Skeletal muscle tissue (tissue), 4 donors: ENCODE results near the gene RDH13. TPM values are rescaled to one million over a fixed set of nuclear protein-coding genes. Genes with fewer than 3 reads are reported as not detected.
"Not testable (repeated sequence)": the region's sequence is repeated elsewhere in the genome, so short reads cannot be mapped to it uniquely, and the experiment has no call there.

Experiments
- H3K27ac ChIP-seq: one replicate; pipeline ENCODE4 v1.7.0; 2013; ENCODE audit warnings: mild to moderate bottlenecking, low read depth, low read length, inconsistent platforms
- H3K27me3 ChIP-seq, 3 donors: one replicate each; pipeline ENCODE4 v1.7.0; 2013; ENCODE audit warnings: low read length in 3 of 3; ENCODE audit not compliant: control insufficient read depth in 3 of 3, insufficient read depth in 3 of 3
- H3K36me3 ChIP-seq, 3 donors: one replicate each; pipeline ENCODE4 v1.7.0; 2013; ENCODE audit warnings: low read length in 3 of 3; ENCODE audit not compliant: control insufficient read depth in 3 of 3, insufficient read depth in 3 of 3
- H3K4me1 ChIP-seq, 3 donors: one replicate each; pipeline ENCODE4 v1.7.0; 2013; ENCODE audit warnings: low read length in 3 of 3, mild to moderate bottlenecking in 3 of 3; ENCODE audit not compliant: control insufficient read depth in 3 of 3, insufficient read depth in 3 of 3
- H3K4me3 ChIP-seq, 3 donors: one replicate each; pipeline ENCODE4 v1.7.0; 2013; ENCODE audit warnings: low read length in 3 of 3
- H3K9ac ChIP-seq, 3 donors: one replicate each; pipeline ENCODE4 v1.7.0; 2013; ENCODE audit warnings: low read length in 3 of 3, mild to moderate bottlenecking in 3 of 3, moderate library complexity in 2 of 3, low read depth in 1 of 3
- H3K9me3 ChIP-seq, 3 donors: one replicate each; pipeline ENCODE4 v1.7.0; 2013; ENCODE audit warnings: low read length in 3 of 3; ENCODE audit not compliant: control insufficient read depth in 3 of 3
- total RNA-seq: library from RNA; depleted of rRNA; stranded (reverse); fragments of >200 nt; gene quantifications from one replicate; pipeline ENCODE4 v1.2.3, GENCODE V29; 2014
- donor health status: Osteomylitis.

RDH13 gene
- total RNA-seq, 1 donor from 2014 or later: 12.5 TPM

DNA sequence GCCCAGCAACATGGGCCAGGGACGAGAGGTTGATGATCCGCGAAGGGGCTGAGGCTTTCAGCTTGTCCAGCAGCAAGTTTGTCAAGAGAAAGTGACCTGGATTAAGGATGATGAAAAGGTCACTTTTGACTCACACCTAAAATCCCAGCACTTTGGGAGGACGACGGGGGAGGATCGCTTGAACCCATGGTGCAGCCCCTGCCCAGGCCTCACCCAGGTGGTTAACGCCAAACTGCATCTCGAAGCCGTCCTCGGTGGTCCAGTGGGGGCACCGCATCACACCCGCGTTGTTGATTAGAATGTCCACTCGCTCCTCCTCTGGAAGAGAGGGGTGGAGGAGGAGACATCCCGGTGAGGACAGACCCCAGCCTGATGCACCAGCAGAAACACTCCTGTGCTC, 14.5 kb downstream of the RDH13 start:
- Histone ChIP-seq H3K9me3 (no peaks in the 10 kb centered on the region), H3K36me3 (peaks cover 50 to 58% (median 55%) of the 10 kb centered on the region in 3 donors), H3K4me1 (no peaks in the 10 kb centered on the region), H3K27ac (no peak overlapping the region), H3K27me3 (no peaks in the 10 kb centered on the region), H3K4me3 (no peak overlapping the region), H3K9ac (no peak overlapping the region)

DNA sequence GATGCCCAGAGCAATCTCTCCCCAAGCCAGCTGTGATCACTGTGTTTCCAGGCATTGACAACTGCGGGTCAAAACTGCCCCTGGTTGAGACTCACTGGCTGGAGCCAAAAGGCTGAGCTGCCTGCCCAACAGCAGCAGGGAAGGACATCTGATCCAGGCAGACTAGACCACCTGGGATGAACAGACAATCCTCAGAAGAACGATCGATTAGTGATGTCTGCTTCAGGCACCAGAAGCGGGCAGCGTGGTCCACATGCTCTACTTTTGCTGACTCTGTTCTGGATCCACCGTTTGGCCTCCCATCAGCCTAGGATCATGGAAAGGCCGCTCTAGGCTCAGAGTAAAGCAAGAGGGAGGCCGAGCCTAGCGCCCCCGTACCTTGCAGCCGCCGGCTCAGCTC, 15.0 kb downstream of the RDH13 start:
- Histone ChIP-seq H3K36me3 (peaks cover 53 to 59% (median 55%) of the 10 kb centered on the region in 3 donors), H3K9ac (no peak overlapping the region), H3K27ac (no peak overlapping the region), H3K4me3 (no peak overlapping the region), H3K4me1 (no peaks in the 10 kb centered on the region), H3K27me3 (no peaks in the 10 kb centered on the region), H3K9me3 (no peaks in the 10 kb centered on the region)

DNA sequence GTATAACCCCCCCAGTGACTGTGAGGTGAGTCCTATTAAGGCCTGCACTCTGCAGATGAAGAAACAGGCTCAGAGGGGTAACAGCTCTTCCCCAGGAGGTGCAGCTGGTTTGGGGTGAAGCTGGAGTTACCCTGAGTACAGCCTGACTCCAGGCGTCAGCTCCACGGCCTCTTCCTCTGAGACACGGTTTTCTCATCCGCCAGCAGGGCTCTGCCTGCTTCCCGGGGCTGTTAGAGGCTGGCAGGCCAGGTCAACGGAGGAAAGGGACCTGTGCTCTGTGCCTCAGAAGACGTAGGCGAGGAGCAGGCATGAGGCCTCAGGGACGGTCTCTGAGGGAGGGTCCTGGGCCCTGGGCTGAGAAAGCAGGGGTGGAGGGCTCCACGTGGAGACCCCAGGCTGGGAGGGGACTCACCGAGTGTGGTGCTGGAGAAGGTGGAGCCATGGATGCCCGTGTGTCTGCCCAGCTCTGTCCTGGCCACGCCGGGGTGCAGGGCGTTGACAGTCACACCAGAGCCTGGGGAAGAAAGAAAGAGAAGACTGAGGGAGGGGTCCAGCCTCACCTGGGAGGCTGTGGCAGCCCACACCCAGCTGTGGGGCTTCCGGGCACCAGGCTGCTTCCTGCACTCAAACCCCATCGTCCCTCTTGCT, 15.8 kb downstream of the RDH13 start:
- H3K9me3 ChIP-seq: no peaks in the 10 kb centered on the region
- peaks cover 55 to 62% (median 62%) of the 10 kb centered on the region in 3 donors for H3K36me3 ChIP-seq
- H3K9ac ChIP-seq: no peak overlapping the region
- H3K4me3 ChIP-seq: no peak overlapping the region
- H3K27me3 ChIP-seq: no peaks in the 10 kb centered on the region
- no peak overlapping the region for H3K27ac ChIP-seq
- H3K4me1 ChIP-seq: no peaks in the 10 kb centered on the region

DNA sequence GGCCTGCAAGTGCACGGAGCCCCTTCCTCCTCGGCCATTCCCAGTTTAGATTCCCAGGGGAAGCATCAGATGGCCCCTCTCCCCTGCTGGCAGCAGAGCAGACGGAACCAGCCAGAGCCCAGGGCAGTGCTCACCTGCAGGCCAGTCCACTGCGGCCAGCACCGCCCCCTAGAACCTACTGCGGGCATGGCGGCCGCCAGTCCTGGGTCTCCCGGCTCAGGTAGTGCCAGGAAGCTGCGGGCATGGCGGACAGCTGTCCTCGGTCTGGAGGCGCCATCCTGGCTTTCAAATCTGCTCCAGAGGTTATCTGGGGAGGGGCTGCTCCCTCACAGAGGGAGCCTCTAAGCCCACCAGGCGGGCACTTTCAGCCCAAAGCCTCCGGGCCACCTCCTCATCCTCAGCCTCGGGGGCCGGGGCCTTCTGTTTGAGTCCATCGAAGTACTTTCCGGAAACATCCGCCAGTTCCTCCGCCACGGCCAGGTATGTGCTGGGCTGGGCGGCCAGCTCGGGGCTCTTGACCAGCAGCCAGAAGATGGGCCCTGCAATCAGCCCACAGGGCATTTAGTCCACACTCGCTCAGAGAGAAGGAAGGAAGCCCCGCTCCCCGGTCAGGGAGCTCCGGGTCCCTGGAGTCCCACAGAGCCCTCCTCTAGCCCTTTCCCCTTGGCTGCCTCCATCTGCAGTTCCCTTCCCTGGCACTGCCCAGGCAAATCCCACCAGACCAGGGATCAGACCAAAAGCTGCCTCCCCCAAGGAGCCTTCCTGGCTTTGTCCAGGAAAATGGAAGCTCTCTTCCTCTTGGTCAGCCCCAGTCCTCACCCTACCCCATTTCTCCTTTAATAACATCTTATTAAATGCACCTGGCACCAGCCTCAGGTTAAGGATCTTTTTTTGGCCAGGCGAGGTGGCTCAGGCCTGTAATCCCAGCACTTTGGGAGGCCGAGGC, 17.9 kb downstream of the RDH13 start:
- Histone ChIP-seq H3K4me1 (no peaks in the 10 kb centered on the region), H3K4me3 (no peak overlapping the region), H3K9ac (no peak overlapping the region), H3K27me3 (no peaks in the 10 kb centered on the region), H3K36me3 (peaks cover 51 to 53% (median 53%) of the 10 kb centered on the region in 3 donors), H3K9me3 (no peaks in the 10 kb centered on the region), H3K27ac (no peak overlapping the region)

GRCh38 chr19:55044286-55044685, 18.7 kb downstream of the RDH13 start:
- Histone ChIP-seq H3K4me1 (no peaks in the 10 kb centered on the region), H3K27me3 (no peaks in the 10 kb centered on the region), H3K27ac (no peak overlapping the region), H3K9ac (no peak overlapping the region), H3K9me3 (no peaks in the 10 kb centered on the region), H3K4me3 (no peak overlapping the region), H3K36me3 (peaks cover 51 to 53% (median 53%) of the 10 kb centered on the region in 3 donors)

GRCh38 chr19:55042688-55043087, 20.3 kb downstream of the RDH13 start:
- no peak overlapping the region for H3K27ac ChIP-seq
- no peak overlapping the region for H3K4me3 ChIP-seq
- H3K36me3 ChIP-seq: peaks cover 36 to 38% (median 37%) of the 10 kb centered on the region in 3 donors
- no peaks in the 10 kb centered on the region for H3K4me1 ChIP-seq
- H3K9ac ChIP-seq: no peak overlapping the region
- H3K9me3 ChIP-seq: no peaks in the 10 kb centered on the region
- H3K27me3 ChIP-seq: no peaks in the 10 kb centered on the region

DNA sequence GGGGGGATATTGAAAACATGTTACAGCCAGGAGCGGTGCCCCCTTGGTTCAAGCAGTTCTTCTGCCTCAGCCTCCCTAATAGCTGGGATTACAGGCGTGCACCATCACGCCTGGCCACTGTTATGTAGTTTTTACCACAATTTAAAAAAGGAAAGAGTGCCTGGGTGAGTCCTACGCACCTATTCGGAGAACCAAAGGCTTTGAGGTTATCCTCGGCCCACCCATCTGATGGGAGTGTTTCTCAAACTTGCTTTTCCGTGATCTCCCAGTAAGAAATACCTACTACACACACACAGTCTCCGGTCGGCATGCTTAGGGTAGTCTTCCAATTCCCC, 20.6 kb downstream of the RDH13 start:
- no peaks in the 10 kb centered on the region for H3K4me1 ChIP-seq
- no peaks in the 10 kb centered on the region for H3K9me3 ChIP-seq
- no peak overlapping the region for H3K27ac ChIP-seq
- H3K4me3 ChIP-seq: no peak overlapping the region
- H3K36me3 ChIP-seq: peaks cover 32 to 34% (median 33%) of the 10 kb centered on the region in 3 donors
- no peaks in the 10 kb centered on the region for H3K27me3 ChIP-seq
- no peak overlapping the region for H3K9ac ChIP-seq

GRCh38 chr19:55041627-55042343, 21.2 kb downstream of the RDH13 start:
- H3K27me3 ChIP-seq: no peaks in the 10 kb centered on the region
- H3K4me1 ChIP-seq: no peaks in the 10 kb centered on the region
- peaks cover 27 to 29% (median 28%) of the 10 kb centered on the region in 3 donors for H3K36me3 ChIP-seq
- no peaks in the 10 kb centered on the region for H3K9me3 ChIP-seq
- H3K4me3 ChIP-seq: no peak overlapping the region
- no peak overlapping the region for H3K27ac ChIP-seq
- H3K9ac ChIP-seq: no peak overlapping the region

DNA sequence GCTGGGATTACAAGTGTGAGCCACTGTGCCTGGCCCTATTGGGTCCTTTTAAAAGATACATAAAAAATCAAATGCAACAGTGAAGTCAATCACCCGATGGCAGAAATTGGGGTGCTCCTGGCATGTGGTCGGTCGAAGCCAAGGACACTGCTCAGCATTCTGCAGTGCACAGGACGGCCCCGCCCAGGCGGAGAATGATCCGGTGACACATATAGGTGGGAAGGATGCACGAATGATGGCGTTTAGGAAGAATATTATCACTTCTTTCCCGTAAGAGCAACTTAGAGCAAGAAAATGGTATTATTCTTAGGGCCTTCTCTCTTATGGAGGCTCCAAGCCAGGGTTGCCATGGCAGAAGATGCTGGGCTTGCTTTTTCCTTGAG, 21.7 kb downstream of the RDH13 start:
- Histone ChIP-seq H3K27ac (no peak overlapping the region), H3K9me3 (no peaks in the 10 kb centered on the region), H3K4me1 (no peaks in the 10 kb centered on the region), H3K36me3 (peaks cover 22 to 24% (median 22%) of the 10 kb centered on the region in 3 donors), H3K4me3 (no peak overlapping the region), H3K27me3 (no peaks in the 10 kb centered on the region), H3K9ac (no peak overlapping the region)

DNA sequence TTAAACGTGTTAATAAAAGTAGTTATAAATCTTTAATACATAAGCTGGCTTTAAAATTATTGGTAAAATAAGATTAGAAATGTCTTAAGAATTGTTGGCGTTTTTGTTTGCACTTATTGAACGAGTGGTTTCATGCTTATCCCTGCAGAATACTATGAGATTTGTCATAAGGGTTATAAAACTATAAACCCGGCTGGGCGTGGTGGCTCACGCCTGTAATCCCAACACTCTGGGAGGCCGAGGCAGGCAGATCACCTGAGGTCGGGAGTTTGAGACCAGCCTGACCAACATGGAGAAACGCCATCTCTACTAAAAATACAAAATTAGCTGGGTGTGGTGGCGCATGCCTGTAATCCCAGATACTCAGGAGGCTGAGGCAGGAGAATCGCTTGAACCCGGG, 22.3 kb downstream of the RDH13 start:
- H3K36me3 ChIP-seq: peaks cover 21 to 24% (median 22%) of the 10 kb centered on the region in 3 donors

More for the DNA sequence above, 22.3 kb downstream of the RDH13 start:
- H3K9ac ChIP-seq, H3K9me3 ChIP-seq, H3K27me3 ChIP-seq, H3K27ac ChIP-seq, H3K4me1 ChIP-seq, H3K4me3 ChIP-seq: not testable (repeated sequence)
